GM12892 (cell line): ENCODE results near the gene CD1D. TPM values are rescaled to one million over a fixed set of nuclear protein-coding genes. Genes with fewer than 3 reads are reported as not detected.

Experiments used
- DNase-seq: peaks from one replicate; pipeline ENCODE4 v3.0.0; 2011; ENCODE audit not compliant: insufficient read length
- FAIRE-seq: peaks from 2 replicates; lab custom pipeline; 2011; peaks lifted over from hg19 to GRCh38; lab: Jason Lieb, UNC
- POLR2A ChIP-seq: IDR thresholded peaks from 2 replicates; pipeline ENCODE4 v1.6.1; 2011; ENCODE audit warnings: low read depth, low read length, control low read depth
- POLR2AphosphoS5 ChIP-seq: IDR thresholded peaks from 2 replicates; pipeline ENCODE4 v1.6.1; 2011; ENCODE audit warnings: low read depth, low read length, control low read depth
- TAF1 ChIP-seq: IDR thresholded peaks from 2 replicates; pipeline ENCODE4 v1.6.1; 2011; ENCODE audit warnings: low read depth, mild to moderate bottlenecking, control low read depth, low read length, borderline replicate concordance
- polyA plus RNA-seq: library from polyadenylated mRNA; unstranded; fragments of >200 nt; gene quantifications from one replicate; pipeline ENCODE4 v1.2.1, GENCODE V29; 2012; ENCODE audit warnings: missing spikeins, inconsistent platforms; ENCODE audit not compliant: missing spikeins

CD1D gene
- polyA plus RNA-seq: not detected

DNA sequence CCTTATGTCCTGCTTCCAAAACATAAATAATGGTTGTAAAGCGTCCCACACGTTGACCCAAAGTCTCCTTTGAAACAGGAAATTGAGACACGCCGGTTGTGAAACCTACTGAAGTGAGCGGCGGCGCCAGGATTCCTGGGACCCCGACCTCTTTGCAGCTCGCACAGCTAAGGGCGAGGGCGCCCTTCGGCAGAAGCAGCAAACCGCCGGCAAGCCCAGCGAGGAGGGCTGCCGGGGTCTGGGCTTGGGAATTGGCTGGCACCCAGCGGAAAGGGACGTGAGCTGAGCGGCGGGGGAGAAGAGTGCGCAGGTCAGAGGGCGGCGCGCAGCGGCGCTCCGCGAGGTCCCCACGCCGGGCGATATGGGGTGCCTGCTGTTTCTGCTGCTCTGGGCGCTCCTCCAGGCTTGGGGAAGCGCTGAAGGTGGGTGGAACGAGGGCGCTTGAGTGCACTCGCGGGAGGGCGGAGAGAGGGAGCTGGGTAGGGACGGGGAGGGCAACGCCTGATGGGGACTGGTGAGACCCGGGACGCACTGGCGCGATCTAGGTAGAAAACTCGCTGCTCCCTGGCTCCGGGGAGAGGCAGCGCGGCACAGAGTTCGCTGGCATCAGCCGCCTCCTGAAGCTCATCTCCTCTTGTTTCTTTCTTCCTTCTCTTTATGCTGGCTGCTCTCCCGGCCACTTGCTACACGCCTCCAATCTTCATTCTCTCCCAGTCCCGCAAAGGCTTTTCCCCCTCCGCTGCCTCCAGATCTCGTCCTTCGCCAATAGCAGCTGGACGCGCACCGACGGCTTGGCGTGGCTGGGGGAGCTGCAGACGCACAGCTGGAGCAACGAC, at the start of gene CD1D:
Gene CD1D, plus strand, starts transcription at position 155 of the 836 bp plus-strand sequence. Its CDS starts 207 bp downstream, at position 362.
- FAIRE-seq (no peak), DNase-seq (peak; percentile 39)

DNA sequence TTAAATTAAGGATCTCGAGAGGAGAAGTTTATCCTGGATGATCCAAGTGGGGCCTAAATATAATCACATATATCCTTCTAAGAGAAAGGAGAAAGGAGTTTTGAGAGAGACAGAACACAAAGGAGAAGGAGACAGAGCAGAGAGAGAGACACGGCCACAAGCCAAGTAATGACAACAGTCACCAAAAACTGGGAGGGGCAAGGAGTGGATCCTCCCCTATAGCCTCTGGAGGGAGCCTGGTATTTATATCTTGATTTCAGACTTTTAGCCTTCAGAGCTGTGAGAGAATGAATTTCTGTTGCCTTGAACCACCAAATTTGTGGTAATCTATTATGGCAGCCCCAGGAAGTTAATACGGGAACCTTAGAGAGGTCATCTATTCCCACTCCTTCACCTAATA, 49.5 kb upstream of the CD1D start:
- DNase-seq (no peak), FAIRE-seq (no peak)
- TF ChIP-seq TAF1 (no peak), POLR2AphosphoS5 (no peak), POLR2A (no peak)

More for the DNA sequence above, at the start of gene CD1D:
- TF ChIP-seq TAF1 (no peak), POLR2A (no peak), POLR2AphosphoS5 (no peak)

DNA sequence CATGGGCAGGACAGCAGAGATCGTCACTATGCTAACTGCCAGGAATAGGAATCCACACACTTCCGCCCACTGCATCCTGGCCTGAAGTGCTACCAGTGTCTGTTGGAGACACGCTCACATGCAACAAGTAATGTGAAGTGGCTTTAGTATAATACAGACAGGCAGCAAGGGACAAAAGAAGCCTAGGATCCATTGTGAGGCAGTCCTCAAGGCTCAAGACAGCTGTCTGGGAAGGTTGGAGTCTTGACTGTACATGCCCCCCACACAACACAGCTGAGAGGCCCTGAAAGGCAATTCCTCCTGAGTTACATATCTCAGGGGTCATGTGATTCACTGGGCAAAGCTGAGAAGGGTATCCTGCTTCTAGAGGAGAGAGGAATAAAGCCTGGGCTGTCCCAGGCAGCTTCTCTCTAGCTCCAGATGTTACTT, 39.9 kb upstream of the CD1D start:
- DNase-seq (no peak), FAIRE-seq (peak; percentile 27)
- TF ChIP-seq TAF1 (no peak), POLR2A (no peak), POLR2AphosphoS5 (no peak)

DNA sequence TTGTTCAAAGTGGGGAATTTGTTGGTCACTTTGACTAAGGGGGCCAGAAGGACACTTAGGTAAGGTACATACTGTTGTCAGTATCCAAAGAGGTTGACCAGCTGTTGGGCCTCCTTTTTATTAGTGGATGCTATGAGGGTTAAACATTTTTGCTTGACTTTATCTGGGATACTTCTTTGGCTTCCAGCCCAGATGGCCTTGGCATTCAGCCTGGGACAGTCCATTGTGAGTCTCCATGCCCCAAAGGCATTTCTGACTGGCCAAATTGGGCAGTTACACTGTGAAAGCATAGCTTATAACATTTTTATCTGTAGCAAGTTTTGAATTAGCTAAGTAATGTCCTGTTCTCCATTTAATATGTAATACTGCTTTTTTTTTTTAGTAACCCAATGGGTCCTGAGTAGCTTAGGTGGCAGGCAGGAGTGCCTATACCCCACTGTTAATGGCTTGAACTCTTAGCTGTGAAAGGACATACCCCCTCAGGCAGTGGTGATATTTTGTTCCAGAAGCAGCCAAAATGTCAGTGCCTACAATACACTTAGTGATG, 35.4 kb upstream of the CD1D start:
- FAIRE-seq: no peak
- no peak for DNase-seq
- TF ChIP-seq TAF1: no peak
- no peak for TF ChIP-seq POLR2A
- TF ChIP-seq POLR2AphosphoS5: no peak

DNA sequence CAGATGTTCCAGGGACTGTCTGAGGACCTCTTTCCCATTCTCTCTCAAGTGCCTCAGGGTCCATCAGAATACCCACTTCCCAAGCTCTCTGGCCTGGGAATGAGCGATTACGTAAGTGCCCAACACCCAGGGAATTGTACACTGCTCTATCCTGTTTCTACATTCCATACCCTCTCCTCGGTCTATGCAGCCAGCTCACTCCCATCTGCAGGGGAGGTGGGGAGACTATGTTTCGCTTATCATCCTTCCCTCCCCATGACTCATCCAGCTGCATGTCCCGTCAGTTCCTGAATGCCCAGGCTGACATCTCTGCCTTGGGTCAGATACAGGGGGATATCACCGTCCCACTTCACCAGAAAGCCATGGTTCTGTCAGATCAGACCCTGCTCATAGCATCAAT, 34.5 kb upstream of the CD1D start:
- no peak for FAIRE-seq
- TF ChIP-seq POLR2A (no peak), TAF1 (no peak), POLR2AphosphoS5 (no peak)
- no peak for DNase-seq

DNA sequence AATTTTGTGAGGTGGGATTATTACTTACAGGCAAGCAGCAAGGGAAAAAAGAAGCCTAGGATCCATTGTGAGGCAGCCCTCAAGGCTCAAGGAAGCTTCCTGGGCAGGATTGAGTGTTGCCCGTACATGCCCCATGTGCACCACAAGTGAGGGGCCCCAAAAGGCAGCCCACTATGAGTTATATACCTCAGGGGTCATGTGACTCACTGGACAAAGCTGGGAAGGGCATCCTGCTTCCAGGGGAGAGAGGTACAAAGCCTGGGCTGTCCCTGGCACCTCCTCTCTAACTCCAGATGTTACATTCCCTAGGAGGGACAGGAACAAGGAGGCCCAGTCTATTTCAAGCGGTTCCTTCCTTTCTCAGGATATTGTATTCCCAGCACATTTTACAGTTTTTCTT, 34.0 kb upstream of the CD1D start:
- no peak for FAIRE-seq
- no peak for TF ChIP-seq POLR2AphosphoS5
- no peak for TF ChIP-seq TAF1
- no peak for TF ChIP-seq POLR2A
- DNase-seq: no peak

DNA sequence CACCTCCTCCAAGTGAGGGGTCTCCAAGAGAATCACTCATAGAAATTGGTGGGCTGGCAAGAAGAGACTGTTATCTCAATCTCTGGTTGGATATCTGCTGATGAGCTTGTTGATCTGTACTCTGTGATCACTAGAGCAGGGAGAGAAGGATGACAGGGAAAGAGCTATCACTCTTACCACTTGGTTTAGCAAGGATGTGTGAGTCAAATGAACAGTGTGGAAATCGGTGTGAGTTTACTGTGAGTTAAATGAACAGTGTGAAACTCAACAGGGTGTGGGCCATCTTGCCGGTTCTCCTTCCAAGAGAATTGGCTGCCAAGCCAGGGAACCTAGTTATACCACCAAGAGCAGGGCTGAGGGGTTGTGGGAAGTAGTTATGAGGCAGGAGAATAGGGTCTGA, 33.3 kb upstream of the CD1D start:
- FAIRE-seq (no peak), DNase-seq (no peak)
- no peak for TF ChIP-seq POLR2AphosphoS5
- no peak for TF ChIP-seq TAF1

DNA sequence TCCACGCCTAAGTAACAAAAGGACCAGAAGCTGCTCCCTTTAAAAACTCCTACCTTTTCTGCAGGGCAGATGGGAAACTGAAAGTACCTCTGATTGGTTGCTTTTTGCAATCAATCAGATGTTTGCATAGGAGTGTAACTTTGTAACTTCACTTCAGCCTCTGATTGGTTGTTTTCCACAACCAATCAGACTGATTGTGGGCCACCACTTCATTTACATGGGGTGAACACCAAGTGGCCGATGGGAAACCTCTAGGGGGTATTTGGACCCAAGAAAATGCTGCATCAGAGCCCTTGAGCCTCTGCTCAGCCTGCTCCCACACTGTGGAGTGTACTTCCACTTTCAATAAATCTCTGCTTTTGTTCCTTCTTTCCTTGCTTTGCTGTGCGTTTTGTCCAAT, 32.8 kb upstream of the CD1D start:
- DNase-seq: no peak
- TF ChIP-seq TAF1 (no peak), POLR2AphosphoS5 (no peak), POLR2A (no peak)
- FAIRE-seq: no peak

DNA sequence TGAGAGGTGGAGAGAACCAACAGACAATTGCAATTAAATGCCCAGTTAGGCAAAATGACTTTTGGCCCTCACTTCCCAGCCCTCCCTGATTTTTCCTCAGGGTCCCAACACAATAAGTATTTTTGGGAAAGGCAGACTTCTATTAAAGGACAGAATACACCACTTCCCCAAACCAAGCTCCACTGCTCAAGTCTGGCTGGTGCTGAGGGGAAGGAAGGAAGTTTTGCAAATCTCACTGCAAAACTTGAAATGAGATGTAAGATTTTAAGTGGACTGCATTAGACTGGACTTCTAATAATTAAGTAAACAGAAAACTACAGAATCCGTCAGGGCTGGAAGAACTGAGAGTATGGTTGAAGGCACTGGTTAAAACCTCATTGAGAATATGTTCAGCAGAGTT, 32.2 kb upstream of the CD1D start:
- FAIRE-seq (no peak), DNase-seq (no peak)
- no peak for TF ChIP-seq POLR2A
- no peak for TF ChIP-seq TAF1
- no peak for TF ChIP-seq POLR2AphosphoS5

DNA sequence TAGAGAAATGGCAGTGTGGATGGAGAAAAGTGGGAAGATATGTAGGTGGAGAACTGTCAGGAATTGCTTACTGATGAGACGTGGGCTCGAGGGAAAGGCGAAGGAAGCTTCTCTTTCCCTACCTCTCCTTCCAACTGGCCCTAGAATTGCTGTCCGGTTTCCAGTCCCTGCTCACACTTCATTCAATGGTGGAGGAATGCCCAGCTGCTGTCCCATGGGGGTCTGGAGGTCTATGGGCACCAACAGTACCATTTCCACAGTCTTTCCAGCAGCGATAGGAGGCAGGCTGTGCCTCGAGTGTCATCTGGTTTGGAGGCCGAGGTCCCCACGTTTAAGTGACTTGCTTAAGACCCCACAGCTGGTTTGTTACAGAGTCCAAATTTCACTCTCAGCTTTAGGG, 31.5 kb upstream of the CD1D start:
- FAIRE-seq: no peak
- TF ChIP-seq TAF1: no peak
- TF ChIP-seq POLR2AphosphoS5: no peak
- TF ChIP-seq POLR2A: no peak
- no peak for DNase-seq

DNA sequence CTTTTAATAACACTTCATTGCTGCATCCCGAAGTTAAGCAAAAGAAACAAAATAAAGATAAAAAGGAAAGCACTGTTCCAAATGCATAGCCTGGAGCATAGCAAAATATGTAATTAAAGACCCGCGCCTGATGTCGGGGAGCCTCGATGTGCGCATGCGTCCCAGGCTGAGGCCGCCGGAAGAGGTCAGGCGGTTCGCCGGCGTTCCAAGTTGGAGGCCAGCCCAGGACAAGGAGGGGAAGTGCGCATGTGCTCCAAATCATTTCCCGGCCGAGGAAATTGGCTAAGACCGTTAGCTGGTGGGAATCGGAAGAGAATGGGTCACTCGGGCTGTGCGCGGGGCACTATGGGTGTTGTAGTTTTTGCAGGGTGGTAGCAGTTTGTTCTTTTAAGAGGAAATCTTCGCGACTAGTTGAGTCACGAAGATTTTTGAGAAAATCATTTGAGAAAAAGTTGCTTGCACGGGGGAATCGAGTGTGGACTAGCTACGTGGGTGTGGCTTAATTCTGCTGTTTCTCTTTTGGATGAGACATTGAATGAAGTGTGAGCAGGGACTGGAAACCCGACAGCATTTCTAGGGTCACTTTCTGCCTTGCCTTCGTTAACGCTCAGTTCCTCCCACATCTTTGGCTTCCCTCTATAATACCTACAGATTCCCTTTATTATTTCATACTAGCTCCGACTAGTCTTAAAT, 31.0 kb upstream of the CD1D start:
- TF ChIP-seq POLR2A (no peak), TAF1 (no peak), POLR2AphosphoS5 (no peak)
- peak; percentile 76 for FAIRE-seq

DNA sequence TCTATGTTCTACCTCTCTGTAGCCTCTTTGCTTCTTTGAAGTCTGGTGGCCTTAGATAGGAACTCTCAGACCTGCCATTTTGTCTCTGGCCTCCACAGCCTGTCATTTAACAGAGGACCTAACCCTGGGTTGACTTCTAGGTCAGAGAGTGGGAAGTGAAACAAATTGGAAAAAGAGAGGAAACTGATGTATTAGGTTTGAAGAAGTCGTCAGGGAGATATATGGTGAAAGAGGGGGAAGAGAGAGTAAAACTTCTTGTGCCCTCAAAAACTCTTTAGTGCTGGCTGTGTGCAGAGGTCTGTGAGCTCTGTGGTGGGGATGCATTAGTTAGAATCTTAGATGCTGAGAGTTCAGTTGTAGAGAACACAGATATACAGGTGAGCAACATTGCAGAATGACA, 30.2 kb upstream of the CD1D start:
- no peak for TF ChIP-seq POLR2AphosphoS5
- no peak for TF ChIP-seq TAF1
- DNase-seq: no peak

More for the DNA sequence above, 31.0 kb upstream of the CD1D start:
- peak; percentile 43 for DNase-seq

More for the DNA sequence above, 30.2 kb upstream of the CD1D start:
- FAIRE-seq: no peak
